Neural cell (in vitro differentiated cells): Measurements from ENCODE around the gene BLVRB.

Source experiments
- RAD21 ChIP-seq: fragments of 450-650 bp; conservative IDR thresholded peaks from 2 replicates; pipeline ENCODE4 v1.6.1; 2014; ENCODE audit warnings: antibody characterized with exemption, mild to moderate bottlenecking, moderate library complexity
- TF ChIP-seq, protein P1 (sequence below): fragments of 450-650 bp; IDR thresholded peaks from 2 replicates; pipeline ENCODE4 v1.5.1; 2014; ENCODE audit warnings: antibody characterized with exemption, mild to moderate bottlenecking, moderate library complexity; ENCODE audit not compliant: poor library complexity, severe bottlenecking
- TF ChIP-seq, protein P2 (sequence below): IDR thresholded peaks from 2 replicates; pipeline ENCODE4 v1.6.1; 2012; ENCODE audit warnings: borderline replicate concordance

DNA sequence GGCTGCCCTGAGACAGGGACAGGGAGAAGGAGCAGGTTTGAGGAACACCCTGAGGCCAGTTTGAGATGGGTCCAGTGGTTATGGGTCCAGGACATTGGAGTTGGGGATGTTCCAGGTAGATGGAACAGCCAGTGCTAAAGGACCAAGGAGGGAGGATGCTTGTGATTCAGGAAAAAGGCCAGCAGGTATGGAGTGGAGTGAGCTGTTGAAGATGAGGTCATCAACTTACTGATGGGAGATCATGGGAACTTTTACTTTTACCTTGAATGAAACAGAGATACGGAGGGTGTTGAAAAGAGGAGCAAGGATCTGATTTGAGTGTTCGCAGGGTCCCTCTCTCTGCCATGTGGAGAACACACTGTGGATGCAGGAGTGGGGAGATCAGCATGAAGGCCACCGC, 26.7 kb upstream of the BLVRB start:
- TF ChIP-seq, protein P1, sequence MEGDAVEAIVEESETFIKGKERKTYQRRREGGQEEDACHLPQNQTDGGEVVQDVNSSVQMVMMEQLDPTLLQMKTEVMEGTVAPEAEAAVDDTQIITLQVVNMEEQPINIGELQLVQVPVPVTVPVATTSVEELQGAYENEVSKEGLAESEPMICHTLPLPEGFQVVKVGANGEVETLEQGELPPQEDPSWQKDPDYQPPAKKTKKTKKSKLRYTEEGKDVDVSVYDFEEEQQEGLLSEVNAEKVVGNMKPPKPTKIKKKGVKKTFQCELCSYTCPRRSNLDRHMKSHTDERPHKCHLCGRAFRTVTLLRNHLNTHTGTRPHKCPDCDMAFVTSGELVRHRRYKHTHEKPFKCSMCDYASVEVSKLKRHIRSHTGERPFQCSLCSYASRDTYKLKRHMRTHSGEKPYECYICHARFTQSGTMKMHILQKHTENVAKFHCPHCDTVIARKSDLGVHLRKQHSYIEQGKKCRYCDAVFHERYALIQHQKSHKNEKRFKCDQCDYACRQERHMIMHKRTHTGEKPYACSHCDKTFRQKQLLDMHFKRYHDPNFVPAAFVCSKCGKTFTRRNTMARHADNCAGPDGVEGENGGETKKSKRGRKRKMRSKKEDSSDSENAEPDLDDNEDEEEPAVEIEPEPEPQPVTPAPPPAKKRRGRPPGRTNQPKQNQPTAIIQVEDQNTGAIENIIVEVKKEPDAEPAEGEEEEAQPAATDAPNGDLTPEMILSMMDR: no peak
- TF ChIP-seq, protein P2, sequence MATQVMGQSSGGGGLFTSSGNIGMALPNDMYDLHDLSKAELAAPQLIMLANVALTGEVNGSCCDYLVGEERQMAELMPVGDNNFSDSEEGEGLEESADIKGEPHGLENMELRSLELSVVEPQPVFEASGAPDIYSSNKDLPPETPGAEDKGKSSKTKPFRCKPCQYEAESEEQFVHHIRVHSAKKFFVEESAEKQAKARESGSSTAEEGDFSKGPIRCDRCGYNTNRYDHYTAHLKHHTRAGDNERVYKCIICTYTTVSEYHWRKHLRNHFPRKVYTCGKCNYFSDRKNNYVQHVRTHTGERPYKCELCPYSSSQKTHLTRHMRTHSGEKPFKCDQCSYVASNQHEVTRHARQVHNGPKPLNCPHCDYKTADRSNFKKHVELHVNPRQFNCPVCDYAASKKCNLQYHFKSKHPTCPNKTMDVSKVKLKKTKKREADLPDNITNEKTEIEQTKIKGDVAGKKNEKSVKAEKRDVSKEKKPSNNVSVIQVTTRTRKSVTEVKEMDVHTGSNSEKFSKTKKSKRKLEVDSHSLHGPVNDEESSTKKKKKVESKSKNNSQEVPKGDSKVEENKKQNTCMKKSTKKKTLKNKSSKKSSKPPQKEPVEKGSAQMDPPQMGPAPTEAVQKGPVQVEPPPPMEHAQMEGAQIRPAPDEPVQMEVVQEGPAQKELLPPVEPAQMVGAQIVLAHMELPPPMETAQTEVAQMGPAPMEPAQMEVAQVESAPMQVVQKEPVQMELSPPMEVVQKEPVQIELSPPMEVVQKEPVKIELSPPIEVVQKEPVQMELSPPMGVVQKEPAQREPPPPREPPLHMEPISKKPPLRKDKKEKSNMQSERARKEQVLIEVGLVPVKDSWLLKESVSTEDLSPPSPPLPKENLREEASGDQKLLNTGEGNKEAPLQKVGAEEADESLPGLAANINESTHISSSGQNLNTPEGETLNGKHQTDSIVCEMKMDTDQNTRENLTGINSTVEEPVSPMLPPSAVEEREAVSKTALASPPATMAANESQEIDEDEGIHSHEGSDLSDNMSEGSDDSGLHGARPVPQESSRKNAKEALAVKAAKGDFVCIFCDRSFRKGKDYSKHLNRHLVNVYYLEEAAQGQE: no peak
- TF ChIP-seq RAD21: no peak
